Inferior parietal cortex (tissue), 1 donor: Measurements from ENCODE around the gene TNFSF13B.
"Not testable (repeated sequence)": the region's sequence is repeated elsewhere in the genome, so short reads cannot be mapped to it uniquely, and the experiment has no call there.

Experiments used
- DNase-seq: peaks from one replicate; pipeline ENCODE4 v3.0.0-alpha.2; 2016; ENCODE audit errors: extremely low spot score

Gene TNFSF13B, protein sequence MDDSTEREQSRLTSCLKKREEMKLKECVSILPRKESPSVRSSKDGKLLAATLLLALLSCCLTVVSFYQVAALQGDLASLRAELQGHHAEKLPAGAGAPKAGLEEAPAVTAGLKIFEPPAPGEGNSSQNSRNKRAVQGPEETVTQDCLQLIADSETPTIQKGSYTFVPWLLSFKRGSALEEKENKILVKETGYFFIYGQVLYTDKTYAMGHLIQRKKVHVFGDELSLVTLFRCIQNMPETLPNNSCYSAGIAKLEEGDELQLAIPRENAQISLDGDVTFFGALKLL

DNA sequence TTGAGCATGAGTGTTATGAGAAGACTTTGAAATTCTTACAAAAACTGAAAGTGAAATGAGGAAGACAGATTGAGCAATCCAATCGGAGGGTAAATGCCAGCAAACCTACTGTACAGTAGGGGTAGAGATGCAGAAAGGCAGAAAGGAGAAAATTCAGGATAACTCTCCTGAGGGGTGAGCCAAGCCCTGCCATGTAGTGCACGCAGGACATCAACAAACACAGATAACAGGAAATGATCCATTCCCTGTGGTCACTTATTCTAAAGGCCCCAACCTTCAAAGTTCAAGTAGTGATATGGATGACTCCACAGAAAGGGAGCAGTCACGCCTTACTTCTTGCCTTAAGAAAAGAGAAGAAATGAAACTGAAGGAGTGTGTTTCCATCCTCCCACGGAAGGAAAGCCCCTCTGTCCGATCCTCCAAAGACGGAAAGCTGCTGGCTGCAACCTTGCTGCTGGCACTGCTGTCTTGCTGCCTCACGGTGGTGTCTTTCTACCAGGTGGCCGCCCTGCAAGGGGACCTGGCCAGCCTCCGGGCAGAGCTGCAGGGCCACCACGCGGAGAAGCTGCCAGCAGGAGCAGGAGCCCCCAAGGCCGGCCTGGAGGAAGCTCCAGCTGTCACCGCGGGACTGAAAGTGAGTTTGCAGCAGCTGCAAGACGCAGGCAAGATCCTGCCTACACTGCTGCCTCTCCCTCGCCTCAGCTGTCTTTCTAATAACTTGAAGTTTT lies at the start of gene TNFSF13B:
TNFSF13B (plus strand) TSS at position 118 of the 728 bp plus-strand sequence; CDS start at position 296, 178 bp downstream.
- peak; percentile 17 for DNase-seq

DNA sequence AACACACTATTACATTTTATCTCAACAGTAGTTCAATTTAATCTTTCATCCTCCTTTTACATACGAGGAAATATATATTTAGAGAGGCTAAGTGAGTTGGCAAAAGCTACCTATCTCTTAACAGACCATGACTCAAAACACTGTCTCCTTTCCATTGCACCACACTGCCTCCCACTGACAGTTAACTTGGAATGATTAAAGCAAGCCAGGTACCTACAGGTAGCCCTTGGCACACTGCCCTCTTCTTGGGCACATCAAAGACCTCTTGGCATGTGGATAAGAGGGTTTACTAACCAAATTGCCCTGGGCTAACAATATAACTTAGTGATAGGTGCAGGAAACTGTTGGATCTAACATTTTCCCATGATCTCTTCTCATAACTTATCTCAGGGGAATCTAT lies 49.5 kb upstream of the TNFSF13B start:
- no peak for DNase-seq

DNA sequence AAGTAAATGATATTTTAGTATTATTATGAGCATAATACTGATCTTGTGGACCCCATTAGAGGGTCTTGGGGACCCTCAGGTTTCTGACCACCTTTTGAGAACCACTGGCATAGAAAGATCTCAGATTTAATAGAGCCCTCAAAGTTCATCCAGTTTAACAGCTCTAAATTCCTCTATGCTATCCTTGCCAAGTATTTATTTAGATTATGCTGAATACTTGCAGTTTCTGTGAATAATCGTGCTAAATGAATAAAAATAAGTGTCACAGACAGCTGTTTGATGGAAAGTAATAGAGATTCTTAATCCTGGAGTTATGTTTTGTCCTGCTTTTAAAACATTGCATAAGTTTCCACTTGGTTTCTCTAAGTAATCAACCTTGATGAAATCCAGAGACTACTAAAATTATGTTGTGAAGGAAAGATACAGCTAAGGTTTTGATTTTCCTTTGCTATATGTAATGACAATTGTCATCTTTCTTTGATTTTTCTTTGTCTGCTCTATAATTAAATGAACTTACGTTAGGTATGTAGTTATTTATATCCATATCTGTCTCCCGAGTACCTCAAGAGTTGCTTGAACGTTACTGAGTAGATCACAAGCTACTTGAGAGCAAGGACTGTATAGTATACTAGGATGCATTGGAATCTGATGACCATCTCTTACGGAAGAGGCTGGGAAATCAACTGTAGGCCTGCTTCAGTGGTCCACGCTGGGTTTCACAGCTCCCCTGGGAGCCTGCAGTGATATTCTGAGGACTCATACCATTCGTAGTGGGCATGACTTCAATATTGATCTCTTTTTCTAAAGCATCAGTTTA lies 45.6 kb upstream of the TNFSF13B start:
- no peak for DNase-seq

DNA sequence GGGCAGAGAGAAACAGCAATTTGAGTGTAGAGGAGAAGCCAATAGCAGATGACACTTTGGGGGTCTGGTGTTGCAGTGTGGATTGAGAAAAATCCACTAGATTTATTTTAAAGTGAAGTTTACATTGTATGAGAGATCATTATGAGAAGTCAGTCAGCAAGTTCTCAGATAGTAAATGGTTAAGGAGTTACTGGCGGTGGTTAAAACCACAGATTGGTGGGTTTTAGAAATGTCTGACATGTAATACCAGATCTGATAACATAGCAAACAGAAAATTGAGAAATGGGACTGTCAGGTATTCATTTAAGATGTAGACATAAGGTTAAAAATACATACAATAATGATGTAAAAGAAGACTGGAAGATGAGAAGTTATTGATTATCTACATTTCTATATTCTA lies 44.1 kb upstream of the TNFSF13B start:
- no peak for DNase-seq

DNA sequence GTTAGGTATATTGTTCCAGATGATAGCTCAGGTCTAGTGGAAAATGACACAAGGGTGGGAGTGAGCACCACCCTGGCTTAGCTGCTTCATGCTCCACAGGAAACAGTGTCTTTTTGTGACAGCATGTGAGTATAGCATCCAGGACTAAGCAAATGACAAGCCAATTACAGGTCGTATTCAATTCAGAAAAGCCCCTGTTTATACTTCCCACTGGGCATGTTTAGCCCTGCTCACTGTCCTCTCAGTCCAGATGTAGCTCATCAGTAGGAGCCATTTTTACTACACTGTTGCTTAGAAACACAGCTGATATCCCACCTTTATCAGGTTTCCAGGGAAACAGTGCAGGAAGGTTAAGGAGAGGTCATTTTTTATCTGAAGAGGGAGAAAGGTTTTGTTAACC lies 43.3 kb upstream of the TNFSF13B start:
- DNase-seq, result no peak

DNA sequence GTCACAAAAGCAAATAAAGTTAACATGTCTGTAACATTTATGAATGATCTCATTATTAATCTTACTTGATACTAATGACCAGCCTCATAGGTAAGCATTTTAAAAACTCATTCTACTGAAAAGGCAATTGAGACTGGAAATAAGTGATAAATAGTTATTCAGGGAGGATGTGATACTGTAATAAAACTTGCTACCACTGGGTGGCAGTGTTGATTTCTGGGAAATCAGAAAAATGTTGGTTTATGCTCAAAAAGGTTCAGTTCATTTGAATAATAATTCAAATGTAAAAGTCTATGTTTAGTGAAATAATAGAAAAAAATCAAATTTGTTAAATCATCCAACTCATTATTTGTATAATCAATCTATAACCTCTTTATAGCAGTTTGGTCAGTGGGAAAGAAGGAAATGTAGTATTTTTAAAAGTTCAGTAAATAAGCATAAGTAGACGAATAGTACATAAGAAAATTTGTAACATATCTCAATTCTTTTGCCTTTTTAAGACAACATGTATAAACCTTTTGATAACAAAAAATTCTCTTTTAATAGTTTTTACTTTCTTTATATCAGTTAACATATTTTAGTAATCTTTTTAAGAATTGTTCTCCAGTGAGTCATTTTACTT lies 41.8 kb upstream of the TNFSF13B start:
- peak; percentile 79 for DNase-seq

DNA sequence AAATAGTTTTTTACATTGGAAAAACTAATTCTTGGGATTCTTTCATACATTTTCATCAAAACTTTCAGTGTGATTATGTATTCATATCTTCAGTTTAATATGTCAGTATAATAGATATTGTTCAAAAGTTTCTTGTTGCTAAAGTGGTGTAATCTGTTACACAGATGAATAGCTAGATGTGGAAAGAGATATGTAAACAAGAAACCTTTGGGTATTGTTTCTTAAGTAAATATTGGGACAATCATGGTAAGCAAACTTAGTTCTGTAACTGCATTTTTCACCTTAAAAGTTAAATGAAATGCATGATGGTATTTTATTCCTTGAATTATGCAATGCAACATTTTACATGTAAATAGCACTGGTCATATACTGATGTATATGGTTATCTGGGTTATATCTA lies 39.1 kb upstream of the TNFSF13B start:
- no peak for DNase-seq

DNA sequence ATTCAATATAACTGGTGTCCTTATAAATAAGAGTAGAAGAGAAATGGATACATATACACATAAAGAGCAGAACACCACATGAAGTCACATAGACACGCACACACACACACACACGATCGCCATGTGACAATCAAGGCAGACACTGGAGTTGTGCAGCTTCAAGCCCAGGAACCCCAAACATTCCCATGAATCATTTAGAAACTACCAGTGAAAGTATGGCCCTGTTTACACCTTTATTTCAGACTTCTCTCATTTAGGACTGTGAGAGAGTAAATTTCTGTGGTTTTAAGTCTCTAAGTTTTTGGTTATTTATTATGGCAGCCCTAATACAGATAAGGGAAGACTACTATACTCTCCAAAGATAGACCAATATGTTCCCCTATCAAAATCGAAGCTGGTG lies 20.4 kb upstream of the TNFSF13B start:
- no peak for DNase-seq

DNA sequence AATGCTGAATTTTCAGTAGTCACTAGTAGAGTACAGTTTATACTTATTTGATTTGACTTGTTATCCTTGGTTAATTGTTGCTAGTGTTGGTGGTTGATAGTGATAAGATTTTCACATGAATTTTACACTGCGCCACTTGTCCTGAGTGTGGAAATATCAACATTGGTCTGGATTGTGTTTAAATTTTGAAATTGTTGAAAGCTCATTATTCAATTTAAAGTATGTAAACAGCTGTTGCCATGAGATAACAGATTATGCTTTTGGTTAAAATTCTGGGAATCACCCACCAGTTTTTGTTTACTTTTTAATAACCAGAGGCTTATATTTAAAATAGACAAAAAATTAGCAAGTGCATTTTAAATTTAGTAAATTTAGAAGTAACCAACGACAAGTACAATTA lies 12.3 kb upstream of the TNFSF13B start:
- DNase-seq, result no peak

DNA sequence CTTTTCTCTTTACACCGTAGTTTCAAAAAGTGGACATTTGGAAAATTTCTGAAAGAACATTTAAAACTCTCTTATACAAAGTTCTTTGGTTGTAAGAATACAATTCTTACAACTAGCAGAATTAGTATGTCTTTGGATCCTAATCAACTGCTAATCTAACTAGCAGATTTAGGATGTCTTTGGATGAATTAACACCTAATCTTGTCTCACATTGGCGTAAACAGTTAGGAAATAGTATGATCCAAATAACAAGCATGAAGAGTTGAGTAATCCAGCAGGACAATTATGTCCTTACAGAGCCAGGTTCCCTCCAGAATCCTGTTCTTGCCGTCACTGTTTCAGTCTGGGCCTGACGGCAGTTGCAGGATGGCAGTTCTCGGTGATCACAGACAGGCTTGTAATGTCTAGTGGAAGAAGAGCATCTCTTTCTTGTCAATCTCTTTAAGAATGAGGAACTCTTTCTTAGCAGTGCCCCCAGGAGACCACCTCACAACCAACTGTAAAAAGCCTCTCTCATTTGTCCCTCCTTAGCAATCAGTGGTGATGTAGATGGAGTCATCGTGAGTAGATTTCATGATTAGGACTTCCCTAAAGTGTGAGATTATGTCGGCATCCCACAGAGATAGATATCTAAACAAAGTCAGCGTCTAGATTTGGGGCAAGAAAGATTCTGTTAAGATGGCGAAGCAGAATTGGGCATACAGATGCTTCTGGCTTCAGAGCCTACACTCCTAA lies 5.7 kb upstream of the TNFSF13B start:
- DNase-seq, result no peak

DNA sequence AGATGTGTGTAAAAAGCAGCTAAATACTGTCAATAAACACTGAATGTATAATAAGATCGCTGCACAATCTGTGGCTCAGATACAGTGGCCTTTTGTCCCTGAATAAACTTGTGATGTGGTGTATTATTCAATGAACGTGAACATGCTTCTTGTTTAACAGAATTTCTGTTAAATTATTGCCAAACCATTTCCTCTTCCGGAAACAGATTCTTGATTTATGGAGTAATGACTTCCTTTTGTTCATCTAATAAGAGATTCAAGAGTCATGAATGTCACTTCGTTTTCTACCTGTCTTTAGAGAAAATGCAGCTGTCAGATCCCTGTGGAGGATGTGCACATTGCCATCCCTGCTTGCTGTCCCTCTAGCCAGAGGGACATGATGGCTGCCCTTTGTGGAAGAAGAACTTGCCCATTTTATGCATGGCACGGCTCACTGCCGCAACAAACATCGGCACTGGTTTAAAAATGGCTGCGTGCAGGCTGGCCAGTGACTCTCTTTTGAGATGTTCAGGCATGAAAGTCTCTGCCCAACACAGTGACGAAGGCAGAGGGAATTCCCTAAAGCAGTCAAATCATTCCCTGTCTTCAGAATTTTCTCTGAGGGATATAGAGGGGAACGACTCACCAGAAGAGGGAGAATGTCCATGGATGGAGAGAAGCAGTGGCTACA lies 3.1 kb upstream of the TNFSF13B start:
- no peak for DNase-seq

DNA sequence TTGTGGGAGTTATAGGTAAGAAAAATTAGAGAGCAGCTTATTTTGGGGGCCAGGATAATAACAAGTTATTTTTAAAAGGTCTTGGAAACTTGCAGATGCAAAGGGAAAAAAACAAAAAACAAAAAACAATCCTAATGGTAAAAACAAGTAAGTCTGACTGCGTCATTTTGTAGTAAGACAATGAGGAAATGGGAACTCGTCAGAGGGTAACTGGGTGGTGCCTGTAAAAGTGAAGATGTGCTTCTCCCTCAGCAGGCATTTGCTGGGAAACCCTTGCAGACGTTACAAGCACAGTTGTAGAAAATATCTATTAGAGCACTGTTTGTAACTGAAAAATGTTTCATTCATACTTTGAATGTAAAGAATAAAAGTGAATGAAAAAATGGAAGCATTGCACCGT lies 2.2 kb upstream of the TNFSF13B start:
- no peak for DNase-seq

DNA sequence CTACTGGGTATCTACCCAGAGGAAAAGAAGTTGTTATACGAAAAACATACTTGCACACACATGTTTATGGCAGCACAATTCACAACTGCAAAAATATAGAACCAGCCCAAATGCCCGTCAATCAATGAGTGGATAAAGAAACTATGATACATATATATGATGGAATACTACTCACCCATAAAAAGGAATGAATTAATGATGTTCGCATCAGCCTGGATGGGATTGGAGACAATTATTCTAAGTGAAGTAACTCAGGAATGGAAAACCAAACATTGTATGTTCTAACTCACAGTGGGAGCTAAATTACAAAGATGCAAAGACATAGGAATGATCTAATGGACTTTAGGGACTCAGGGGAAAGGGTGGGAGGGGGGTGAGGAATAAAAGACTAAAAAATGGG lies 1.7 kb upstream of the TNFSF13B start:
- DNase-seq, result not testable (repeated sequence)

DNA sequence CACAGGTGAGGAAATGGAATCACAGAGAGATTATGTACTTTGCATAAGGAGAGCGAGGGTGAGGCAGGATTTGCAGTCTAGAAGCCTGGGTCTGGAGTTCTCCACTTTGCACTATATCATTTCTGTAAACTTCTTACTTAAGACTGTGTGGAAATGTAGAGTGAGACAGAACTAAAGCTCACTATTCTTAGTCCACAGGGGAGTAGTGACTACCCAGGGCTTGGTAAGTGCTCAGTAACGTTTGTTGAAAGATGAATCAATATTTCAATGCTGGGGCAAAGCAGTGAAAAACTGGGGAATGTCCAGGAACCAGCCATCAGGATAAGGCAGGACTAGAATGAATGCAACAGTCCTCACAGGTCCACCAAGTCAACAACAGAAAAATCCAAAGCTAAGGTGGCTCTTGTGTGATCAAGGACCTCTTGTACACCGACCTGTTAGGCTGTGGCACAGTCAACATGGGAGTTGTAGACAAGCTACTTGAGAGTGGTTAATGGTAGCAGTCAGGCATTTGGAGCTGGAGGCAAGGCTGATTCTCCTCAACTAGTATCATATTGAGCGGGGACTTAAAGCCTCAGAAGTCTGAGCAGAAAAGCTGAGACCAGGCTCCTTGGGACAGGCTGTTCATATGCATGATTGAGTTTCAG lies 929 bp upstream of the TNFSF13B start:
- no peak for DNase-seq

DNA sequence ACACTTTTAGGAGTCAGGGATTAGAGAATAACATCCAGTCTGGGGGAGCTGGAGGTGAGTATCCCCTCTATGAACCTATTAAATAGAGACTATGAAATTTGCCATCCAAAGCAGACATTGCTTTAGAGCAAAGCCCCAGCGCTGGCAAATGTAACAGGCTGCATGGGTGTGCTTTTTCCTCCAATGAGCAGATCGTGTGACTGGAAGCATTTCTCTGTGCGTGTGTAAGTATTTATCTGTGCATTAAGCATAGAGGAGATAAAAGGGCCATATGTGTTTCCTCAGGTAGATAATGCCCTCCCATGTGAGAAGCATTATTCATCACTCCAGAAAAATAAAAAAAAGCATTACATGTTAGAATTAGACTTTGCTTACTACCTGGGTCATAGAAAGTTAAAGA lies 924 bp downstream of the TNFSF13B start:
- DNase-seq, result peak; percentile 6

DNA sequence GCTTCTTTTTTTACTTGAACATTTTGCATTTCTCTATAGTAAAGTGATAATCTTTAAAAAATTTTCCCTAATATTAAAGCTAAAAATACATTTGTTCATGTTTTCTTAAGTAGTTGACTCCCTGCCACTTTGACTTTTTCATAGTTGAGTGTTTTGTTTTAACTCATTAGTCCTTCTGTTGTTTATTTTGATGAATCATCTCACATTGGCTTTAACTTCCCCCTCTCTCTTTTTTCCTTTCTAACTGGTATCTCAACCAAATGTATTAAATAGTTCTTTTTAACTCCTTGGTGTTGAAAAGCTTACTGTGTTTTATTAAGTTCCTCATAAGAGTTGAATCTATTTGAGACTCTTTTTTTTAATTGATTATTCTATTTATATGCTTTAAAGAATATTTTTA lies 2.8 kb downstream of the TNFSF13B start:
- DNase-seq, result no peak

DNA sequence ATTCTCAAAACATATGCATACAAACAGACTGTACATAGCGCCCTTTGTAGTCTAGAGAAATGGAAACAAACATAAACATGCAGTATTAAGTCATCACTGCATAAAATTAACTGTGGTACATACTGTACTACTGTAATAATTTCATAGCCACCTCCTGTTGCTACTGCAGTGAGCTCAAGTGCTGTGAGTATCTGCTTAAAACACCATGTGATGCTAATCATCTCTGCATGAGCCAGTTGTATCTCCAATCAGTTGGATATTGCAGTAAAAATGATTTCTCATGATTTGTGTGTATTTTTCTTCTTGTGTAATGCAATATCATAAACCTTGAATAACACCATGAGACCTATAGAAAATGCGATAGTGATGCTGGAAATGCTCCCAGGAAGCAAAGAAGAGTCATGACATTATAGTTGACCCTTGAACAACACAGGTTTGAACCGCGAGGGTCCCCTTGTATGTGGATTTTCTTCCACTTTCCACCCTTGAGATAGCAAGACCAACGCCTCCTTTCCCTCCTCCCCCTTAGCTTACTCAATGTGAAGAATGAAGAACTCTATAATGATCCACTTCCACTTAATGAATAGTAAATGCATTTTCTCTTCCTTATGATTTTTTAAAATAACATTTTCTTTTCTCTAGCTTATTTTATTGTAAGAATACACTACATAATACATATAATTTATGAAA lies 4.1 kb downstream of the TNFSF13B start:
- DNase-seq, result no peak

DNA sequence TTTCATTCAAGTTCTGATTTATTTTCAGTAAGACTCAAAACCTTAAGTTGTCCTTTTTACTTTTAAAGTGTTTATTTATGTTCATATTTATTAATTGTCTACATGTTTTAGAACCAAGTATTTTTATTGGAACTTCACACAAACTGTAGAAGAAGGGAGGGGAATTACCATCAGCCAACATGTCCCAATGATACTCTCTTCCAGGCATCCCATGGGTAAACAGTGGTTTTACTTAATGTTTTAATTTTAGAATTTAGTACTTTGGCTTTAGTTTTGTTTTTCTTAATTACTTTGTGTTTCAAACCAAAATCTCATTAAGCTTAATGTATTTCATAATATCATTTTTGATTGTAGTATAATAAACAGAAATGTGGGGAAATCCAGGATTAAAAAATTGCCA lies 5.2 kb downstream of the TNFSF13B start:
- no peak for DNase-seq

DNA sequence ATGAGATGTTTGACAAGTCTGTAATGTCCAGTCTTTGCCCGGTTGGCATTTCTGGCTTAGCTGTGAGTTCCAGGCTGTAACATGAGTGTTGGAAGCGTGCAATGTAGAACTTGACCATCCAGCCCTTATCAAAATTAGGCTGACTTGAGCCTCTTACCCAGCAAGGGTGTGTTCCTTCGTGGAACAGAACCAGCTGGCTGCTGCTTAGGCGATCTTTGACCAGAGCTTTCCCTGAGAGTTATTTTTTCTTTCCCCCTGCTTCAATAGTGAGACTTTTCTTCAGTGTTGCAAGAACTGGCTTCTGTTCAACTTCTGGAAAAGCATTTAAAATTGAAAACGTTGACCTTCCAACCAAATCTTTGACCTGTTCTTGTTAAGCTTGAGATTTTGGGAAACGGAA lies 6.5 kb downstream of the TNFSF13B start:
- no peak for DNase-seq

DNA sequence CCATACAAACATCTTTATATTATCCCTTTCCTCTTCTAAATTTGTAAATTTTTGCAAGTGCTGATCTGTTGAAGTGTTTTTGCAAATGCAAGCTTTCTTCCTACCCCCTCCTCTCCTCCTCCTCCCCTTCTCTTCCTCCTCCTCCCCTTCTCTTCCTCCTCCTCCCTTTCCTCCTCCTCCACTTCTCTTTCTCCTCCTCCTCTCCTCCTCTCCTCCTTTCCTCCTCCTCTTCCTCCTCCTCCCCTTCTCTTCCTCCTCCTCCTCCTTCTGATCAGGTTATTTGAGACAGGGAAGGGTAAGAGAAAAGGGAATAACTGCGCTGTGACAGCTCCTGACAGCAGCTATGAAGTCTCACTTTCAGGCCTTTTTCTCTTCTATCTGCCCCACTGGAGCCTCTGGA lies 8.9 kb downstream of the TNFSF13B start:
- no peak for DNase-seq
